ENCODE data around the gene GRK2.

DNA sequence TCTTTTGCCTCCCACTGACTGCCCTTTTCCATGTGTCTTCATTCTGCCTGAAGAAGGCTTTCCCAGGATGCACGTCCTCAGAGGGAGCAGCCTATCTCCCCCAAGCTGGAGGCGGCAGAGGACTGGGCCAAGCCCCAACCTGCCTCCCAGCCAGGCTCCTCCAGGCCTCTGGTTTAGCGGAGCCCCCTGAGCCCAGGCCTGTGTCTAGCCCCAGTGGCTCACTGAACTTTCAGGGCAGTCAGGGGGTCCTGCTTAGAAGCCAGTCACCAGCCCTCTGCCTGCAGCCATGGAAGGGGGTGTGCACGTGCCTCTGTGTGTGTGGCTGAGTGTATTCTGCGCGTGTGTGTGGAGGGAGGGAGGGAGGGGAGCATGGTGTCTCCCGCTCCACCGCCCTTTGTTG, 10.4 kb upstream of the GRK2 start:
- TF ChIP-seq, protein P1, sequence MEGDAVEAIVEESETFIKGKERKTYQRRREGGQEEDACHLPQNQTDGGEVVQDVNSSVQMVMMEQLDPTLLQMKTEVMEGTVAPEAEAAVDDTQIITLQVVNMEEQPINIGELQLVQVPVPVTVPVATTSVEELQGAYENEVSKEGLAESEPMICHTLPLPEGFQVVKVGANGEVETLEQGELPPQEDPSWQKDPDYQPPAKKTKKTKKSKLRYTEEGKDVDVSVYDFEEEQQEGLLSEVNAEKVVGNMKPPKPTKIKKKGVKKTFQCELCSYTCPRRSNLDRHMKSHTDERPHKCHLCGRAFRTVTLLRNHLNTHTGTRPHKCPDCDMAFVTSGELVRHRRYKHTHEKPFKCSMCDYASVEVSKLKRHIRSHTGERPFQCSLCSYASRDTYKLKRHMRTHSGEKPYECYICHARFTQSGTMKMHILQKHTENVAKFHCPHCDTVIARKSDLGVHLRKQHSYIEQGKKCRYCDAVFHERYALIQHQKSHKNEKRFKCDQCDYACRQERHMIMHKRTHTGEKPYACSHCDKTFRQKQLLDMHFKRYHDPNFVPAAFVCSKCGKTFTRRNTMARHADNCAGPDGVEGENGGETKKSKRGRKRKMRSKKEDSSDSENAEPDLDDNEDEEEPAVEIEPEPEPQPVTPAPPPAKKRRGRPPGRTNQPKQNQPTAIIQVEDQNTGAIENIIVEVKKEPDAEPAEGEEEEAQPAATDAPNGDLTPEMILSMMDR (optimal IDR thresholded peaks at IDR 0.05 in 1 of 3, IDR thresholded peaks at IDR 0.05 in 1 of 3, conservative IDR thresholded peaks at IDR 0.05 in 1 of 3; ENCODE audit: extremely low read depth in 1 of 3, insufficient read depth in 2 of 3, low read length in 3 of 3), result no peak
- TF ChIP-seq EZH2 (IDR thresholded peaks at IDR 0.05; ENCODE audit: low read length), result no peak

Measured in keratinocyte (primary cell).